ENCODE results near the gene CACNA1S. TPM values are rescaled to one million over a fixed set of nuclear protein-coding genes. Genes with fewer than 3 reads are reported as not detected.

CACNA1S gene
- total and polyA plus RNA-seq, 2 of the 8 experiments (the other 6 are each of a cell fraction or from before 2014, with no cell fraction given) = 0.06 TPM; not detected in 1

GRCh38 chr1:201065686-201066085 lies 46.5 kb downstream of the CACNA1S start:
- no peak overlapping the region for H4K8ac ChIP-seq (ENCODE audit: extremely low read depth, insufficient read depth, low read length)
- H3K23ac ChIP-seq (ENCODE audit: insufficient read length) = no peak overlapping the region

More at GRCh38 chr1:201065686-201066085, 46.5 kb downstream of the CACNA1S start:
- Histone ChIP-seq H3K79me1 (ENCODE audit: low read depth, low read length) (no peaks in the 10 kb centered on the region), H3K14ac (ENCODE audit: insufficient read length) (no peak overlapping the region), H3K18ac (ENCODE audit: extremely low read depth, low read length) (no peak overlapping the region), H3K4me3 (ENCODE audit: extremely low read depth in 1 of 4, insufficient read depth in 2 of 4, low read depth in 3 of 4, low read length in 4 of 4) (no peak overlapping the region), H2BK20ac (ENCODE audit: low read length) (no peak overlapping the region), H4K20me1 (replicated peaks in 1 of 2; ENCODE audit: control insufficient read depth in 1 of 2, insufficient read depth in 2 of 2, low read length in 2 of 2) (no peaks in the 10 kb centered on the region), H3K4me1 (replicated peaks in 1 of 4; ENCODE audit: control insufficient read depth in 3 of 4, insufficient read depth in 4 of 4, low read length in 3 of 4) (peaks cover 0 to 14% (median 3%) of the 10 kb centered on the region in 4 experiments; a peak in 5 of 7 replicates), H3K9ac (replicated peaks in 1 of 4; ENCODE audit: extremely low read depth in 1 of 4, low read depth in 3 of 4, low read length in 3 of 4) (no peak overlapping the region), H3K9me3 (ENCODE audit: insufficient read depth in 2 of 2, low read depth in 1 of 2, low read length in 1 of 2) (no peaks in the 10 kb centered on the region), H3K36me3 (ENCODE audit: control insufficient read depth in 2 of 4, insufficient read depth in 4 of 4, low read length in 3 of 4) (no peaks in the 10 kb centered on the region), H2BK12ac (ENCODE audit: low read depth, low read length) (no peak overlapping the region), H4K91ac (replicated peaks; ENCODE audit: insufficient read length, low read length) (no peak overlapping the region), H3K4me2 (ENCODE audit: insufficient read depth in 1 of 2, low read depth in 2 of 2, low read length in 2 of 2) (no peak overlapping the region), H3K23me2 (ENCODE audit: low read depth, low read length) (no peaks in the 10 kb centered on the region), H3K56ac (replicated peaks; ENCODE audit: insufficient read length, low read depth, low read length) (no peak overlapping the region), H3K27me3 (replicated peaks in 1 of 4; ENCODE audit: control insufficient read depth in 3 of 4, extremely low read depth in 1 of 4, insufficient read depth in 3 of 4, low read length in 3 of 4) (no peaks in the 10 kb centered on the region; a peak in 1 of 7 replicates), H3K27ac (ENCODE audit: low read depth, low read length) (no peak overlapping the region), H4K5ac (ENCODE audit: insufficient read length, low read depth, low read length) (no peak overlapping the region), H3K79me2 (ENCODE audit: control insufficient read depth in 1 of 2, insufficient read depth in 2 of 2, low read length in 2 of 2) (no peaks in the 10 kb centered on the region), H2AK5ac (ENCODE audit: low read depth, low read length) (no peak overlapping the region), H2BK15ac (ENCODE audit: low read length) (no peak overlapping the region), H3K4ac (replicated peaks; ENCODE audit: insufficient read length, low read depth, low read length) (no peak overlapping the region), H2BK120ac (replicated peaks; ENCODE audit: low read depth, low read length) (no peak overlapping the region), H2AFZ (ENCODE audit: low read length) (no peak overlapping the region), H2BK5ac (ENCODE audit: low read depth, low read length) (no peak overlapping the region)
- ChIA-PET POLR2A (ENCODE audit: partially characterized antibody) (no interaction called here), CTCF (ENCODE audit: partially characterized antibody) (interaction anchor here (0.7 to 10.6 kb wide), 8 partner anchors 11 to 296 kb away, joined by 3 to 97 read pairs (median 4); no protein-coding TSS in a partner anchor)
- DNase-seq (ENCODE audit: low read depth in 1 of 2, low spot score in 2 of 2) = no peak
- FAIRE-seq = no peak
- 89% methylated on average over 10 of the region's 10 CpGs; no CpG with 5 or more reads in 1 of the 2 experiments for WGBS, 2 experiments (ENCODE audit: extremely low coverage in 1 of 2, insufficient coverage in 1 of 2, insufficient read length in 1 of 2, insufficient replicate concordance in 2 of 2, low coverage in 1 of 2, low lambda C conversion rate in 2 of 2, missing lambda C conversion rate in 1 of 2)
- no peak for TF ChIP-seq SIN3A (conservative IDR thresholded peaks at IDR 0.05 in 1 of 2, IDR thresholded peaks at IDR 0.05 in 1 of 2; ENCODE audit: low read depth in 1 of 2, low read length in 2 of 2)
- no peak for TF ChIP-seq GABPA (IDR thresholded peaks at IDR 0.05; ENCODE audit: borderline replicate concordance, insufficient read depth, low read length)
- no peak for TF ChIP-seq ASH2L (IDR thresholded peaks at IDR 0.05; ENCODE audit: low read length)
- no peak for TF ChIP-seq SUZ12 (IDR thresholded peaks at IDR 0.05; ENCODE audit: low read length)
- TF ChIP-seq TBP (IDR thresholded peaks at IDR 0.05; ENCODE audit: low read depth, low read length) = no peak
- no peak for TF ChIP-seq CHD1 (IDR thresholded peaks at IDR 0.05; ENCODE audit: low read depth, low read length)
- TF ChIP-seq TAF1 (IDR thresholded peaks at IDR 0.05; ENCODE audit: low read depth, low read length) = no peak
- TF ChIP-seq KDM5A (IDR thresholded peaks at IDR 0.05; ENCODE audit: low read length) = no peak
- no peak for TF ChIP-seq TCF12 (IDR thresholded peaks at IDR 0.05; ENCODE audit: low read depth, low read length)
- TF ChIP-seq KDM1A (IDR thresholded peaks at IDR 0.05; ENCODE audit: borderline replicate concordance, low read length) = no peak

Data from H1 (cell line).